Measurements from ENCODE around the gene TRIM54.
A peak's percentile ranks its signal among the peaks of the same experiment; 100 is the strongest.

DNA sequence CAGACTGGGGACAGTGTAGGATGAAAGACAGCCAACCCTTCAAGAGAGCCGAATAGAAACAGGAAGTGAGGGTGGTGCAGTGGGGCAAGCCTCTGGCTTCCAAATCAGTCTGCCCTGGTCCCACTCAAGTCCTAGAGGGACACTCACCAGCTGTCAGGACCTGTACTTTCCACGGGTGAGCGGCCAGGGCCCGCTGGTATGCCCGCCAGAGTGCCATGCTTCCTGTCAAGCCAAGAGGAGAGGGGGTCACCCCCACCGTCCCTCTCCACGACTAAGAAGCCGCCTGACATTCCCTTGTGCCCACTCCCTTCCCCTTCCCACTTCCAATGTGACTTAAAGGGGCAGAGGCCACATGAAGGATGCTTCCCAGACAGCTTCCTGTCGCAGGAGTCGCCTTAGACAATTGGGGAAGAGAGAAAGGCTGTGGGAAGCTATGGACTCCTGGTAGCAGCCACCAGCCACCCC, 40.1 kb downstream of the TRIM54 start:
- TF ChIP-seq, protein P1, sequence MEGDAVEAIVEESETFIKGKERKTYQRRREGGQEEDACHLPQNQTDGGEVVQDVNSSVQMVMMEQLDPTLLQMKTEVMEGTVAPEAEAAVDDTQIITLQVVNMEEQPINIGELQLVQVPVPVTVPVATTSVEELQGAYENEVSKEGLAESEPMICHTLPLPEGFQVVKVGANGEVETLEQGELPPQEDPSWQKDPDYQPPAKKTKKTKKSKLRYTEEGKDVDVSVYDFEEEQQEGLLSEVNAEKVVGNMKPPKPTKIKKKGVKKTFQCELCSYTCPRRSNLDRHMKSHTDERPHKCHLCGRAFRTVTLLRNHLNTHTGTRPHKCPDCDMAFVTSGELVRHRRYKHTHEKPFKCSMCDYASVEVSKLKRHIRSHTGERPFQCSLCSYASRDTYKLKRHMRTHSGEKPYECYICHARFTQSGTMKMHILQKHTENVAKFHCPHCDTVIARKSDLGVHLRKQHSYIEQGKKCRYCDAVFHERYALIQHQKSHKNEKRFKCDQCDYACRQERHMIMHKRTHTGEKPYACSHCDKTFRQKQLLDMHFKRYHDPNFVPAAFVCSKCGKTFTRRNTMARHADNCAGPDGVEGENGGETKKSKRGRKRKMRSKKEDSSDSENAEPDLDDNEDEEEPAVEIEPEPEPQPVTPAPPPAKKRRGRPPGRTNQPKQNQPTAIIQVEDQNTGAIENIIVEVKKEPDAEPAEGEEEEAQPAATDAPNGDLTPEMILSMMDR (conservative IDR thresholded peaks at IDR 0.05; ENCODE audit: low read depth, low read length): no peak
- TF ChIP-seq, protein P2, sequence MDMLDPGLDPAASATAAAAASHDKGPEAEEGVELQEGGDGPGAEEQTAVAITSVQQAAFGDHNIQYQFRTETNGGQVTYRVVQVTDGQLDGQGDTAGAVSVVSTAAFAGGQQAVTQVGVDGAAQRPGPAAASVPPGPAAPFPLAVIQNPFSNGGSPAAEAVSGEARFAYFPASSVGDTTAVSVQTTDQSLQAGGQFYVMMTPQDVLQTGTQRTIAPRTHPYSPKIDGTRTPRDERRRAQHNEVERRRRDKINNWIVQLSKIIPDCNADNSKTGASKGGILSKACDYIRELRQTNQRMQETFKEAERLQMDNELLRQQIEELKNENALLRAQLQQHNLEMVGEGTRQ (IDR thresholded peaks at IDR 0.05; ENCODE audit: low read depth, low read length): no peak
- TF ChIP-seq RCOR1 (IDR thresholded peaks at IDR 0.05; ENCODE audit: insufficient replicate concordance, low read length): no peak
- TF ChIP-seq NFE2L2 (IDR thresholded peaks at IDR 0.05; ENCODE audit: low read depth, low read length): no peak
- no peak for TF ChIP-seq POLR2A (IDR thresholded peaks at IDR 0.05; ENCODE audit: low read depth, low read length)
- no peak for TF ChIP-seq RAD21 (IDR thresholded peaks at IDR 0.05; ENCODE audit: low read length)
- TF ChIP-seq FOS (IDR thresholded peaks at IDR 0.05; ENCODE audit: low read depth, low read length): no peak
- TF ChIP-seq MXI1 (IDR thresholded peaks at IDR 0.05; ENCODE audit: borderline replicate concordance, low read depth, low read length): peak; percentile 57; the same call in 1 of the 2 replicates
- TF ChIP-seq MAFK (IDR thresholded peaks at IDR 0.05; ENCODE audit: low read depth, low read length): no peak
- no peak for TF ChIP-seq SMC3 (IDR thresholded peaks at IDR 0.05; ENCODE audit: low read depth, low read length)
- no peak for TF ChIP-seq RFX5 (IDR thresholded peaks at IDR 0.05; ENCODE audit: low read depth, low read length)

All from IMR-90 (cell line).